CD4-positive, alpha-beta T cell treated with Interleukin-10 for 1 hour (primary cell): ENCODE data around the gene RERG.
A peak's percentile ranks its signal among the peaks of the same experiment; 100 is the strongest.
"Not testable (repeated sequence)": the region's sequence is repeated elsewhere in the genome, so short reads cannot be mapped to it uniquely, and the experiment has no call there.

Source experiments
- DNase-seq: peaks from one replicate; pipeline ENCODE4 v3.0.0-alpha.2; 2020

The RERG gene

GRCh38 chr12:15220915-15221885 lies at the start of gene RERG:
Gene RERG (minus strand): TSS chr12:15221417. CDS start chr12:15217489, 3,928 bp downstream.
- peak; percentile 67 for DNase-seq

- no peak for DNase-seq
These were observed 49.4 kb upstream of the RERG start for GRCh38 chr12:15270591-15270990.

GRCh38 chr12:15268927-15269552 lies 47.8 kb upstream of the RERG start:
- DNase-seq = peak; percentile 57

GRCh38 chr12:15268309-15268708 lies 47.1 kb upstream of the RERG start:
- no peak for DNase-seq

DNA sequence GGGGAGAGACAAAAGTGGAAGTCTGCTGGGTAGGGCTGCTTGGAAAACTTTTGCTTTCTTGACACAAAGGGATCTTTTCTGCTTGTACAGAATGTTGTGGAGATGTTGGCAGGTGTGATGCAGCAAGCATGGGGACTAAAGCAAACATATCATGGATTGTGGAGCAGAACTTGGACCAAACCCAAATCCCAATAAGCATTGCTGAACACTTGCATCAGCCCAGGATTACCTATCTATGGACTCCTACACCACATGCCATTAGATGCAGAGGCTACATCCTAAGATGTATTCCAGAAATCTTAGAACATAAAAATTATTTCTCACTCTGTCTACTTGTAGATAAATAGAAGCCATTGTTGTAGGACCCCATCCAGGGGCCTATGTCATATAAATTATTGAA lies 44.7 kb upstream of the RERG start:
- DNase-seq = no peak

GRCh38 chr12:15256761-15257160 lies 35.5 kb upstream of the RERG start:
- DNase-seq = no peak

- DNase-seq = no peak
These were observed 32.8 kb upstream of the RERG start for GRCh38 chr12:15253990-15254389.

GRCh38 chr12:15244926-15245325 lies 23.7 kb upstream of the RERG start:
- DNase-seq = no peak

DNA sequence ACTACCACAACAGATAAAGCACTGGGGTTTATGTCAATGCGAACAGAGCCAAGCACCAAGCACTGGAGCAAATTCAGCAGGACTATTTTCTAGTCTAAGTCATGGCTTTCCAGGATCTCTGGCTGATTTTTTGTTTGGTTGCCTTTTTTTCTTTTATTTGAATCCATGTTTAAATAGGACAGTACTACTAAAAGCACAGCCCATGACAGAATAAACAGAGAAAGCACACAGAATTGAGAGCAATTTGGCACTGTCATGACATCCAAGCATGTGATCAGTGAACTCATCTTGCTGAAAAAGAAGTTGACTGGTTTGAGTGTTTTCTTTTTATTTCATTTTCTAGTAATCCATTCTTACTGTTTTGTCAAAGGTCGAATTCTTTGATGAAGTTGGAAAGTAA lies 23.1 kb upstream of the RERG start:
- no peak for DNase-seq

DNA sequence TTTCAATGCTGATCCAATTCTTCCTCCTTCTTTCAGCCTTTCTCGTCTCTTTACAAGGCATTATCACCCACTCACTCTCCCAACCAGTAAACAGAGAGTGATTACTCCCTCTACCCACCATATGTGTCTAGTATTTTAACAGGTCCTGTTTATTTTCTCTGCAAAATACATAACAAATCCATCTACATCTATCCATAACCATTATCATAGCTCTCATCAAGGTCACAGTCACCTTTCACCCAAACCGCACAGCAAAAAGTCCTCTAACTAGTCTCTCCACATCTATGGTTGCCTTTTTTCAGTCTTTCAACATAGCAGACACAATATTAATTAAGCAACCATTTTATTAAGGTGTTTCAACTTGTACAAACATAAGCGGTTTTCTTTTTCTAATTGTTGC lies 21.9 kb upstream of the RERG start:
- DNase-seq = no peak

- no peak for DNase-seq
These were observed 19.7 kb upstream of the RERG start for GRCh38 chr12:15240898-15241297.

GRCh38 chr12:15234508-15234907 lies 13.3 kb upstream of the RERG start:
- no peak for DNase-seq

DNA sequence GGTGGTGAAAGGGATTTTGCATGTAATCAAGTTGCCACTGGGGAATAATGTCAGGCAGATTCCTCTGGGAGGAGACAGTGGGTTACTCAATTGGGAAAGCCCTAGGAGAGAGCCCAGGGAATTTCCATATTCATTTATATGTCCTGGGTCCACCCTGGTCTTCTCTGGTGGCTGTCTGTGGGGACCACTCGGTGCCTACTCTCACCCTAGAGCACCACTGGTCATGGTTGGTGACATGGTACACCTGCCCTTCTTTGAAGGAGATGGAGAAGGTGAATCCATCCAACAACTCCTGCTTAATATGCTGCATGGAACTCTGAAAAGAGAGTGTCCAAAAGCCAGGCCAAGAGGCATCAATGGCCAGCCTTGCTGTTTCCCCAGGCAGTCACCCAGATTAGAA lies 12.8 kb upstream of the RERG start:
- no peak for DNase-seq

GRCh38 chr12:15232959-15233358 lies 11.7 kb upstream of the RERG start:
- no peak for DNase-seq

- DNase-seq = no peak
These were observed 10.3 kb upstream of the RERG start for GRCh38 chr12:15231493-15231892.

- no peak for DNase-seq
These were observed 9.5 kb upstream of the RERG start for GRCh38 chr12:15230751-15231150.

- DNase-seq = no peak
These were observed 8.9 kb upstream of the RERG start for GRCh38 chr12:15230137-15230536.

GRCh38 chr12:15227004-15227679 lies 5.9 kb upstream of the RERG start:
- peak; percentile 13 for DNase-seq

- not testable (repeated sequence) for DNase-seq
These were observed 4.6 kb upstream of the RERG start for GRCh38 chr12:15225863-15226218.

GRCh38 chr12:15225136-15225862 lies 4.1 kb upstream of the RERG start:
- no peak for DNase-seq

- DNase-seq = no peak
These were observed 1.0 kb upstream of the RERG start for GRCh38 chr12:15222219-15222618.

GRCh38 chr12:15220451-15220850 lies 766 bp downstream of the RERG start:
- DNase-seq = no peak

GRCh38 chr12:15218794-15219193 lies 2.4 kb downstream of the RERG start:
- DNase-seq = no peak
